GM21619 (cell line): Measurements from ENCODE around the gene PNMA1.

ENCODE experiments used
- ATAC-seq: cut with Tn5 transposase; IDR thresholded peaks from one replicate; pipeline ENCODE4 v1.9.1; 2021; ENCODE audit not compliant: unreplicated experiment

Gene PNMA1

GRCh38 chr14:73678698-73679097, 35.5 kb downstream of the PNMA1 start:
- ATAC-seq: no peak

GRCh38 chr14:73674986-73675385, 39.2 kb downstream of the PNMA1 start:
- ATAC-seq: no peak

- ATAC-seq: no peak
Observed at GRCh38 chr14:73667854-73668253, 46.3 kb downstream of the PNMA1 start.

GRCh38 chr14:73666583-73666982, 47.6 kb downstream of the PNMA1 start:
- no peak for ATAC-seq

- no peak for ATAC-seq
Observed at GRCh38 chr14:73665130-73665529, 49.1 kb downstream of the PNMA1 start.

GRCh38 chr14:73663548-73664212, 50.5 kb downstream of the PNMA1 start:
- ATAC-seq: no peak

GRCh38 chr14:73662487-73662943, 51.7 kb downstream of the PNMA1 start:
- no peak for ATAC-seq

GRCh38 chr14:73661872-73662271, 52.3 kb downstream of the PNMA1 start:
- no peak for ATAC-seq
